Peyer's patch (tissue), 4 donors: ENCODE data around the gene BAIAP2. TPM values are rescaled to one million over a fixed set of nuclear protein-coding genes. Genes with fewer than 3 reads are reported as not detected.

Experiments
- DNase-seq, 3 donors: peaks; one replicate each; pipeline ENCODE4 v3.0.0-alpha.2; 2017 to 2019
- H3K27ac ChIP-seq, 4 donors: fragments of 200-600 bp; sonication (generic); one replicate each; pipeline ENCODE4 v1.5.1; 2016 to 2019
- H3K27me3 ChIP-seq, 2 donors: fragments of 200-600 bp; sonication (generic); one replicate each; pipeline ENCODE4 v1.5.1; 2019
- H3K36me3 ChIP-seq, 3 donors: fragments of 200-600 bp; sonication (generic); one replicate each; pipeline ENCODE4 v1.5.1; 2016 to 2019
- H3K4me1 ChIP-seq, 4 donors: fragments of 200-600 bp; sonication (generic); one replicate each; pipeline ENCODE4 v1.5.1; 2016 to 2019
- H3K4me3 ChIP-seq, 4 donors: fragments of 200-600 bp; sonication (generic); 1 replicate in 3 of 4; 2 replicates in 1 of 4; pipeline ENCODE4 v1.5.1; 2016 to 2019; ENCODE audit warnings: mild to moderate bottlenecking in 1 of 4
- H3K9me3 ChIP-seq, 4 donors: fragments of 200-600 bp; sonication (generic); one replicate each; pipeline ENCODE4 v1.5.1; 2016 to 2019; ENCODE audit warnings: mild to moderate bottlenecking in 1 of 4
- POLR2A ChIP-seq, 2 donors: fragments of 450-650 bp; IDR thresholded peaks; one replicate each; pipeline ENCODE4 v1.5.1; 2017; ENCODE audit warnings: antibody characterized with exemption in 2 of 2, mild to moderate bottlenecking in 2 of 2, moderate library complexity in 2 of 2
- total RNA-seq, 4 donors: library from RNA; depleted of rRNA; stranded (reverse); fragments of >200 nt; gene quantifications; one replicate each; pipeline ENCODE4 v1.1.0, GENCODE V29; 2016
- TF ChIP-seq, protein P1 (sequence below), 6 experiments: fragments of 450-650 bp in 4 of 6; fragments of 200-600 bp in 2 of 6; sonication (generic) in 1 of 6; IDR thresholded peaks; one replicate each; pipeline ENCODE4 v1.5.1; 2017 to 2019; ENCODE audit warnings: antibody characterized with exemption in 6 of 6, mild to moderate bottlenecking in 3 of 6, moderate library complexity in 1 of 6

Gene BAIAP2
- total RNA-seq, 4 donors from 2014 or later: 10.2 to 61.9 (median 17.6) TPM

DNA sequence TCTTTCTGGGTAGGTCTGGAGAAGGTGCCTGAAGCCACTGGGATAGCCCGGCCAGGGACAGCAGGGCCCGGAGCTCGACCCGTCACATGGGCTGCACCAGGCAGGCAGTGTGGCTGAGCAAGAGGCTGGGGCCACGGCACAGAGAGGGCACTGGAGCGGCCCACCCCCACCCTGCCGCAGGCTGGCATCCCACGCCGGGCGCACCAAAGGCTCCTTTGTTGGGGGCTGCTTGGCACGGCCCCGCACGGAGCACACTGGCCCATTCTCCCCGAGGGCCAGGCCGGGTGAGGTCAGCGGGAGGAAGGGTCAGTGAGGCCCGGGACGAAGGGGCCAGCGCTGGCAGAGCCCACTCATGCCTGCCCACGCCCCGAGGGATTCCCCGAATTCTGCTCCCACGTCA lies 93.8 kb downstream of the BAIAP2 start:
- Histone ChIP-seq H3K36me3 (peaks cover 0 to 6% (median 0%) of the 10 kb centered on the region in 3 donors), H3K4me1 (peaks cover 0 to 12% (median 2%) of the 10 kb centered on the region in 4 donors), H3K9me3 (no peaks in the 10 kb centered on the region), H3K4me3 (no peak overlapping the region), H3K27me3 (no peaks in the 10 kb centered on the region), H3K27ac (no peak overlapping the region)
- no peak for TF ChIP-seq POLR2A (IDR thresholded peaks at IDR 0.05)
- TF ChIP-seq, protein P1, sequence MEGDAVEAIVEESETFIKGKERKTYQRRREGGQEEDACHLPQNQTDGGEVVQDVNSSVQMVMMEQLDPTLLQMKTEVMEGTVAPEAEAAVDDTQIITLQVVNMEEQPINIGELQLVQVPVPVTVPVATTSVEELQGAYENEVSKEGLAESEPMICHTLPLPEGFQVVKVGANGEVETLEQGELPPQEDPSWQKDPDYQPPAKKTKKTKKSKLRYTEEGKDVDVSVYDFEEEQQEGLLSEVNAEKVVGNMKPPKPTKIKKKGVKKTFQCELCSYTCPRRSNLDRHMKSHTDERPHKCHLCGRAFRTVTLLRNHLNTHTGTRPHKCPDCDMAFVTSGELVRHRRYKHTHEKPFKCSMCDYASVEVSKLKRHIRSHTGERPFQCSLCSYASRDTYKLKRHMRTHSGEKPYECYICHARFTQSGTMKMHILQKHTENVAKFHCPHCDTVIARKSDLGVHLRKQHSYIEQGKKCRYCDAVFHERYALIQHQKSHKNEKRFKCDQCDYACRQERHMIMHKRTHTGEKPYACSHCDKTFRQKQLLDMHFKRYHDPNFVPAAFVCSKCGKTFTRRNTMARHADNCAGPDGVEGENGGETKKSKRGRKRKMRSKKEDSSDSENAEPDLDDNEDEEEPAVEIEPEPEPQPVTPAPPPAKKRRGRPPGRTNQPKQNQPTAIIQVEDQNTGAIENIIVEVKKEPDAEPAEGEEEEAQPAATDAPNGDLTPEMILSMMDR (IDR thresholded peaks at IDR 0.05): no peak
- DNase-seq: no peak

DNA sequence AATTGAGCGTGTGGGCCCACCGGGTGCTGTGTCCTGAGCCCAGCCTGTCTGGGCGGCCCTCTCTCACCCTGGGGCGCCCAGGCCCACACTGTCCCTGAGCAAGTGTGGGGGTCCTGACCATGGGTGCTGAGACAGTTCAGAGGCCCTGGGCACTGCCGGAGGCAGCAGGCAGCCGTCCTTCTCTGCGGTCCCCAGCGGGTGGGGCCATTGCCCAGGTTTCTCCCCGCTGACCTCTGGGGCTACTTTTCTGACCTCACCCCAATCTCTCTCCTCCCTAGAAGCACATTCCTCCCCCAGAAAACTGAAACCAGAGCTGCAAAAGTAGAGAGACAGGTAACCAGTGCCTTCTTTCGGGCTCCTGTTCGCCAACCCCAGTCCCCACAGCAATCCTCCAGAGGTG lies 94.3 kb downstream of the BAIAP2 start:
- peak overlapping the region in 1 of 4 donors; percentile 98 for H3K27ac ChIP-seq
- peak overlapping the region in 2 of 4 donors; percentile 55 to 68 for H3K4me3 ChIP-seq
- peaks cover 0 to 4% (median 0%) of the 10 kb centered on the region in 3 donors for H3K36me3 ChIP-seq
- no peak for DNase-seq
- H3K27me3 ChIP-seq: no peaks in the 10 kb centered on the region
- peaks cover 0 to 14% (median 2%) of the 10 kb centered on the region in 4 donors for H3K4me1 ChIP-seq
- no peaks in the 10 kb centered on the region for H3K9me3 ChIP-seq
- TF ChIP-seq, protein P1 (IDR thresholded peaks at IDR 0.05): peak in 1 of 6 experiments; percentile 2
- no peak for TF ChIP-seq POLR2A (IDR thresholded peaks at IDR 0.05)

DNA sequence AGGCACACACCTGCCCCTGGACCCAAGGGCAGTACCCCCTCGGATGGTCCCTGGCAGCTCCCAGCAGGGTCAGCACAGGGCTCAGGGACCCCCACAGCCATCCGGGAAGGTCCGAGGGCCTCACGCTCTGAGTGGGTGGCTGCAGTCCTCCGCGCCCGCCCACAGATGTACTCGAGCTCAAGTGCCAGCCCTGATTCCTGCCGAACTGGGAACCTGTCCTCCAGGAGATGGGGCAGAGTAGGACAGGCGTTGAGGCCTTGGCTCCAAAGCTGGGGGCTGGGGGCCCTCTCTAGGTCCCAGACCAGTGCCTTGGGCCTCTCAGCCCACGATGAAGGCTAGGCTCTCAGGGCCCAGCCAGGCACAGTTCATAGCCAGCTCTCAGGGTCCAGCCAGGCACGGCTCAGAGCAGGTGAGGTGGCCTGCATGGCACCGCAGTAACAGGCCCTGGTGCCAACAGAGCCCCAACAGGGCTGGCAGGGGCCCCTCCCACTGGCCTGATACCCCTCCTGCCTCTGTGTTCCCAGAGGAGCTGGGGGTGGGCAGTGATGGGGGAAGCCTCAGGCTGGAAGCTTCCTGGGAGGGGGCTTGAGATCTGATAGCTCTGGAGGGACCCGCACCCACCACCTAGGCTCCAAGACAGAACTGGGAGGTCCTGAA lies 94.9 kb downstream of the BAIAP2 start:
- Histone ChIP-seq H3K27me3 (no peaks in the 10 kb centered on the region), H3K9me3 (no peaks in the 10 kb centered on the region), H3K36me3 (no peaks in the 10 kb centered on the region), H3K4me3 (peak overlapping the region in 3 of 4 donors; percentile 26 to 68 (median 55)), H3K27ac (peak overlapping the region in 3 of 4 donors; percentile 77 to 98 (median 94)), H3K4me1 (peaks cover 0 to 14% (median 2%) of the 10 kb centered on the region in 4 donors)
- TF ChIP-seq, protein P1 (IDR thresholded peaks at IDR 0.05): no peak
- no peak for TF ChIP-seq POLR2A (IDR thresholded peaks at IDR 0.05)
- DNase-seq: no peak

DNA sequence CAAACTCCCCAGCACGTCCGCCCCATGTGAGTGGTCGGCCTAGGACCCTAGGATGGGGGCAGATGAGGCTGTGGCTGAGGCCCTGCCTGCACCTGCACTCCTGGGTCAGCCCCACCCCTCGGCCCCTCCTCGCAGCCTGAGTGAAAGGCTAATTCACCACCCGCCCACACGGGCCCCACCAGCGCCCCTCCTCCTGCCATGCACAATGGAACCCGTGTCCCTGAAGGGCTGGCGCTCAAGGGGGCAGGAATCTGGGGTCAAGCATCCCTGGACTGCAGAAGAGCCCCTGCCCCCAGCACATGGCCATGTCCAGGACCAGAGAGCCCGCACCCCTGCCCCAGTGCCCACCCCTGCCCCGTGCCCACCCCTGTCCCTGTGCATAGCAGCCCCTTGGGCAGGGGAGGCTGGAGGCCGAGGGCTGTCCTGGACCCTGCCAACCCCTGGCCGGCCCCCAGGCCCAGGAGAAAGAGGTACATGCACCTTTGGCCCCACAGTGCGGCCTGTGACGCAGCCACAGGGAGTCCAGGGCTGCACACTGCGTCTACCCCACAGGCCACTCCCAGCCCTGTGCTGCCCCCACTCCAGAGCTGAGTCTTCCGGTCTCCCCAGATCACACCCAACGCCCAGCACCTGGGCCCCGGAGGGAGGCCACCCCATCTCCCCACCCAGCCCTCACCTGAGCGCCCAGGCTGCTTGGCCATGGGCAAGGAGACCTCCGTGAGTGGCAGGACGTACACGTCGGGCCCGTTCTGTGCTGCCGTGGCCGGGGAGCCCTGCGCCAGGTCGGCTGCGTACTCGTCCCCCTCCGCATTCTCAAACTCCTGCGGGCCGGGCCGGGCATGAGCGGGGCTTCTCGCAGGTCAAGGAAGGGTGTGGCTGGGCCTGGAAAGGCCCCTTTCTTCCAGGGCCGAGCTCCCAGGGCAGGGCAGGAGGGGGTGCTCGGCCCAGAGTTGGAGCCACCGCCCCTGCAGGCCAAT lies 95.7 kb downstream of the BAIAP2 start:
- Histone ChIP-seq H3K4me3 (peak overlapping the region in 3 of 4 donors; percentile 26 to 68 (median 55)), H3K9me3 (no peaks in the 10 kb centered on the region), H3K36me3 (no peaks in the 10 kb centered on the region), H3K27ac (peak overlapping the region in 3 of 4 donors; percentile 77 to 98 (median 94)), H3K4me1 (peaks cover 0 to 14% (median 2%) of the 10 kb centered on the region in 4 donors), H3K27me3 (no peaks in the 10 kb centered on the region)
- DNase-seq: peak in 2 of 3 donors; percentile 82 to 85
- peak; percentile 90 to 91 for TF ChIP-seq POLR2A (IDR thresholded peaks at IDR 0.05)
- TF ChIP-seq, protein P1 (IDR thresholded peaks at IDR 0.05): no peak

DNA sequence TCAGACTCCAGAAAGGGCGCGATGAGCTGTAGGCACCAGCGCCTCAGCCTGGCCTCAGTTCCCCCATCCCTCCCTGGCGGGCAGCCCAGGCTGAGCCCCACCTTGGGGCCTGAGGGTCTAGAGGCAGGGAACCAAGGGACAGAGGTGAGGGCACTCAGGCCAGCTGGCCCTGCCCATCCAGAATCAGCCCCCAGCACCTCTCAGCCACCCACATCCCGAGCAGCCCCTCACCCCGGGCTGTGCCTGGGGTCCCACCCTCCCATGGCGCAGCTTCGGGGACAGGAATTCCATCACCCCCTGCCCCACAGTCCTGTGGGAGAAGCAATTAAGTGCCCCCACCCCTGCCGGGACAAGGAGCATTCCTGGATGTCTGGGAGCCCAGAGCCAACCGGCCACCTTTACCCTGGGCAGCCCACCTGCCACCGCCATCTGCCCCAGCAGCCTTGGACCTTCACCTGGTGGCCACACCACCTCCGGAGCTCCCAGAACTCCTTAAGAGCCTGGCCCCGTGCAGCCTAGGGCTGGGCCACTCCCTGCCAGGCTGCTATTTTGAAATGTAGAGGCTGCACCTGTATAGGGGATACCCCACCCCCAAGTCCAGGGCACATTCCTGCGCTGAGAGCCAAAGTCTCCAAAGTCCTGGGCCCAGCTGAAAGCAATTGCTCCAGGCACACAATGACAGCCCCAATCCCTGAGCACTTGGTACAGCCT lies 96.7 kb downstream of the BAIAP2 start:
- Histone ChIP-seq H3K27ac (peak overlapping the region in 3 of 4 donors; percentile 77 to 98 (median 94)), H3K4me3 (peak overlapping the region in 3 of 4 donors; percentile 26 to 68 (median 55))

More for the DNA sequence above, 96.7 kb downstream of the BAIAP2 start:
- peak; percentile 81 to 93 for TF ChIP-seq POLR2A (IDR thresholded peaks at IDR 0.05)
- TF ChIP-seq, protein P1 (IDR thresholded peaks at IDR 0.05): no peak
- Histone ChIP-seq H3K4me1 (peaks cover 0 to 14% (median 2%) of the 10 kb centered on the region in 4 donors), H3K27me3 (no peaks in the 10 kb centered on the region), H3K36me3 (no peaks in the 10 kb centered on the region), H3K9me3 (no peaks in the 10 kb centered on the region)
- DNase-seq: peak in 2 of 3 donors; percentile 88 to 90
